ENCODE data around the gene NUDT19.
"Not testable (repeated sequence)": the region's sequence is repeated elsewhere in the genome, so short reads cannot be mapped to it uniquely, and the experiment has no call there.

- not testable (repeated sequence) for TF ChIP-seq CTCF, EP300 (IDR thresholded peaks at IDR 0.05)
These were observed 1.8 kb downstream of the NUDT19 start for GRCh38 chr19:32693151-32694108.

Measured in ovary (tissue), 3 donors.